Breast epithelium (tissue), 4 donors: ENCODE results near the gene LARP4. TPM values are rescaled to one million over a fixed set of nuclear protein-coding genes. Genes with fewer than 3 reads are reported as not detected.
"Not testable (repeated sequence)": the region's sequence is repeated elsewhere in the genome, so short reads cannot be mapped to it uniquely, and the experiment has no call there.

ENCODE experiments used
- DNase-seq, 2 donors: peaks; one replicate each; pipeline ENCODE4 v3.0.0-alpha.2; 2019; ENCODE audit warnings: low spot score in 2 of 2
- H3K27ac ChIP-seq, 2 donors: fragments of 200-600 bp; sonication (generic) in 1 of 2; one replicate each; pipeline ENCODE4 v1.5.1; 2016 to 2019; ENCODE audit warnings: mild to moderate bottlenecking in 1 of 2
- H3K27me3 ChIP-seq, 2 donors: fragments of 200-600 bp; sonication (generic) in 1 of 2; one replicate each; pipeline versions ENCODE4 v1.5.1 to v1.6.0; 2017 to 2019; ENCODE audit warnings: control low read depth in 1 of 2, mild to moderate bottlenecking in 1 of 2
- H3K36me3 ChIP-seq: fragments of 200-600 bp; one replicate; pipeline ENCODE4 v1.5.1; 2019
- H3K4me1 ChIP-seq, 2 donors: fragments of 200-600 bp; sonication (generic); one replicate each; pipeline ENCODE4 v1.5.1; 2016 to 2019; ENCODE audit warnings: control low read depth in 1 of 2
- H3K4me3 ChIP-seq, 3 donors: fragments of 200-600 bp; sonication (generic); 1 replicate in 2 of 3; 2 replicates in 1 of 3; pipeline ENCODE4 v1.5.1; 2016 to 2019; ENCODE audit warnings: mild to moderate bottlenecking in 3 of 3, moderate library complexity in 2 of 3
- H3K9me3 ChIP-seq, 2 donors: fragments of 200-600 bp; sonication (generic) in 1 of 2; one replicate each; pipeline ENCODE4 v1.5.1; 2016 to 2019; ENCODE audit warnings: control low read depth in 1 of 2
- CTCF ChIP-seq, 3 donors: fragments of 450-650 bp; IDR thresholded peaks; one replicate each; pipeline ENCODE4 v1.5.1; 2016 to 2017; ENCODE audit warnings: antibody characterized with exemption in 3 of 3, mild to moderate bottlenecking in 3 of 3, moderate library complexity in 3 of 3
- POLR2A ChIP-seq: fragments of 450-650 bp; IDR thresholded peaks from one replicate; pipeline ENCODE4 v1.6.1; 2016; ENCODE audit warnings: antibody characterized with exemption, mild to moderate bottlenecking, moderate library complexity
- POLR2AphosphoS5 ChIP-seq, 3 donors: sonication (generic); formaldehyde crosslinking; IDR thresholded peaks; one replicate each; pipeline ENCODE4 v1.6.1; 2017; ENCODE audit warnings: antibody characterized with exemption in 3 of 3
- intact Hi-C: fragments of 100-400 bp; cut with DNase I; formaldehyde crosslinking; loops from one replicate; pipeline ENCODE4 v1.15.1; 2023; ENCODE audit warnings: low total_unique reads
- total RNA-seq, 3 donors: library from RNA; depleted of rRNA; stranded (reverse); fragments of >200 nt; gene quantifications; one replicate each; pipeline ENCODE4 v1.1.0, GENCODE V29; 2016

The LARP4 gene
- total RNA-seq, 3 donors from 2014 or later: 34.2 to 61.9 (median 56.3) TPM

DNA sequence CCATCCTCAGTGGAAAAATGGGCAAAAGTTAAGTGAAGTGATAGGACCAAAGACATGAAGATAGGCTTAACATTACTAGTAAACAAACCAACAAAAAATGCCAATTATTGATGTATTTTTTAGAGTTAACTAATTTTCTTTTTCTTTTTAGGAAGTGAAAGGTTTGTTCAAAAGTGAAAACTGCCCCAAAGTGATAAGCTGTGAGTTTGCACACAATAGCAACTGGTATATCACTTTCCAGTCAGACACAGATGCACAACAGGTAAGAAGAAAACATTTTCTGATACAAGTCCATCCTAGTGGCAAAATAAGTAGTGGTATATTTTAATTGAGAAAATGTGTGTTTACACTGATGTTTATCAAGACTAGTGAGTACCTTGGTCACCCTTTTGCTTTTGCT lies 39.6 kb downstream of the LARP4 start:
- DNase-seq: no peak
- TF ChIP-seq POLR2AphosphoS5 (IDR thresholded peaks at IDR 0.05) (no peak), POLR2A (no peak), CTCF (IDR thresholded peaks at IDR 0.05) (no peak)
- Histone ChIP-seq H3K27ac (no peak overlapping the region), H3K4me3 (no peak overlapping the region), H3K27me3 (no peaks in the 10 kb centered on the region), H3K9me3 (no peaks in the 10 kb centered on the region), H3K36me3 (no peaks in the 10 kb centered on the region), H3K4me1 (no peaks in the 10 kb centered on the region)
- intact Hi-C loops: no loop called here

DNA sequence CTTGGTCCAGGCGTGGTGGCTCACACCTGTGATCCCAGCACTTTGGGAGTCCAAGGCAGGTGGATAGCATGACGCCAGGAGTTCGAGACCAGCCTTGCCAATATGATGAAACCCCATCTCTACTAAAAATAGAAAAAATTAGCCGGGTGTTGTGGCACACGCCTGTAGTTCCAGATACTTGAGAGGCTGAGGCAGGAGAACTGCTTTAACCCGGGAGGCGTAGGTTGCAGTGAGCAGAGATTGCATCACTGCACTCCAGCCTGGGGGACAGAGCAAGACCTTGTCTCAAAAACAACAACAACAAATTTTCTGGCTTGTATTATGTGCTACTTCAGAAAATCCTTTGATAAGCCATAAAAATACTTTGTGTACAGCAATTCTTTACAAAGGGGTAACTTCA lies 41.1 kb downstream of the LARP4 start:
- no peak for DNase-seq
- TF ChIP-seq POLR2AphosphoS5 (IDR thresholded peaks at IDR 0.05): no peak
- Histone ChIP-seq H3K4me1 (no peaks in the 10 kb centered on the region), H3K36me3 (no peaks in the 10 kb centered on the region), H3K9me3 (no peaks in the 10 kb centered on the region), H3K27me3 (no peaks in the 10 kb centered on the region), H3K4me3 (no peak overlapping the region), H3K27ac (no peak overlapping the region)
- intact Hi-C loops: no loop called here

- Histone ChIP-seq H3K4me3 (no peak overlapping the region), H3K36me3 (no peaks in the 10 kb centered on the region), H3K4me1 (no peaks in the 10 kb centered on the region), H3K9me3 (no peaks in the 10 kb centered on the region), H3K27ac (no peak overlapping the region), H3K27me3 (no peaks in the 10 kb centered on the region)
- TF ChIP-seq POLR2AphosphoS5 (IDR thresholded peaks at IDR 0.05): no peak
- TF ChIP-seq POLR2A: no peak
- TF ChIP-seq CTCF (IDR thresholded peaks at IDR 0.05): no peak
- DNase-seq: no peak
- intact Hi-C loops: no loop called here
Observed at GRCh38 chr12:50442178-50442908, 41.7 kb downstream of the LARP4 start.

DNA sequence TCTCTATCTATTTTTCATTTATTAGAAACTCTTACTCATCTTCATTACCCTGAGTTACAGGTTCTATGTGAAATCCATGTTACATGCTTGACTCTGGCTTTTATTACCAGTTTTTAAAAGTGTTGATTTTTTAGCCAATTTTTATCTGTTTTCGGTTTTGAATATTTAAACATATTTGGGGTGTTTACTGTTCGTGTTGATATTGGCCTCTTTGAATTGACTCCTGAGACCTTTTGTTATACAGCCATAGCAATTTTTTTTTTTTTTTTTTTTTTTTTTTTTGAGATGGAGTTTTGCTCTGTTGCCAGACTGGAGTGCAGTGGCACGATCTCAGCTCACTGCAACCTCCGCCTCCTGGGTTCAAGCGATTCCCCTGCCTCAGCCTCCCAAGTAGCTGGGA lies 49.0 kb downstream of the LARP4 start:
- H3K27ac ChIP-seq, H3K36me3 ChIP-seq, DNase-seq, H3K9me3 ChIP-seq, H3K27me3 ChIP-seq, H3K4me3 ChIP-seq, intact Hi-C loops, H3K4me1 ChIP-seq: not testable (repeated sequence)

GRCh38 chr12:50452795-50453194 lies 52.1 kb downstream of the LARP4 start:
- no peaks in the 10 kb centered on the region for H3K9me3 ChIP-seq
- DNase-seq: no peak
- no peak for TF ChIP-seq POLR2AphosphoS5 (IDR thresholded peaks at IDR 0.05)
- TF ChIP-seq CTCF (IDR thresholded peaks at IDR 0.05): no peak
- TF ChIP-seq POLR2A: no peak
- H3K27ac ChIP-seq: no peak overlapping the region
- H3K4me3 ChIP-seq: no peak overlapping the region
- no peaks in the 10 kb centered on the region for H3K36me3 ChIP-seq
- no peaks in the 10 kb centered on the region for H3K27me3 ChIP-seq
- intact Hi-C loops: no loop called here
- H3K4me1 ChIP-seq: no peaks in the 10 kb centered on the region

- Histone ChIP-seq H3K9me3 (no peaks in the 10 kb centered on the region), H3K4me3 (no peak overlapping the region), H3K27me3 (no peaks in the 10 kb centered on the region), H3K4me1 (no peaks in the 10 kb centered on the region), H3K36me3 (no peaks in the 10 kb centered on the region), H3K27ac (no peak overlapping the region)
- intact Hi-C loops: no loop called here
- DNase-seq: no peak
- TF ChIP-seq POLR2AphosphoS5 (IDR thresholded peaks at IDR 0.05) (no peak), CTCF (IDR thresholded peaks at IDR 0.05) (no peak), POLR2A (no peak)
Observed at GRCh38 chr12:50453872-50454271, 53.2 kb downstream of the LARP4 start.
